Measurements from ENCODE around the gene SH3BP5L.

SH3BP5L gene

GRCh38 chr1:248825909-248826760 lies at the start of gene SH3BP5L:
SH3BP5L (minus strand) TSS chr1:248825915; CDS start chr1:248824935, 980 bp downstream.
- peak; percentile 87 for DNase-seq

GRCh38 chr1:248873993-248874533 lies 48.3 kb upstream of the SH3BP5L start:
- DNase-seq, result peak; percentile 92

- DNase-seq, result peak; percentile 97
Observed at GRCh38 chr1:248873409-248873992, 47.8 kb upstream of the SH3BP5L start.

DNA sequence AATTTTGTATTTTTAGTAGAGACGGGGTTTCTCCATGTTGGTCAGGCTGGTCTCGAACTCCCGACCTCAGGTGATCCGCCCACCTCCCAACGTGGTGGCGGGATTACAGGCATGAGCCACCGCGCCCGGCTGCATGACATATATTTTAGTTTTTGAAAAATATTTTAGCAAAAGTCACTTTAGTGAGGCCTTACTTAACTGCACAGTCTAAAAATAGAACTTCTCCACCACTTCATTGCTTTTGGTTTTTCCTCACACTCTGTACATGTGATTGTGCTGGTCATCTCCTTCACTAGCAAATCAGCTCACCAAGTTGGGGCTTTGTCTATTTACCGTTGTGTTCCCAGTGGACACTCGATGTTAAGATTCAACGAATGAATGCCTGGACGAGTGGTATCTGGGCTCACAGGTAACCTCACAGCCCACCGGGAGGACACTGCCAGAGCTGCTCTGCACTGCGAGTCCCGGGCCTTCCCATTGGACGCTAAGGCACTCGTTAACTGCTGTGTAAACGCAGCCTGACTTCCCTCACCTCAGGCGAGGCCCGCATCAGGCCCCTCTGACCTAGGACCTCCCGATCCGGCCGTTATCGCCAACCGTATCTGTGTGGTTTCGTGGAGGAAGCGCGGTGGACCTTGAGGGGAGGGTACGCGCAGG lies 47.2 kb upstream of the SH3BP5L start:
- DNase-seq, result peak; percentile 28

DNA sequence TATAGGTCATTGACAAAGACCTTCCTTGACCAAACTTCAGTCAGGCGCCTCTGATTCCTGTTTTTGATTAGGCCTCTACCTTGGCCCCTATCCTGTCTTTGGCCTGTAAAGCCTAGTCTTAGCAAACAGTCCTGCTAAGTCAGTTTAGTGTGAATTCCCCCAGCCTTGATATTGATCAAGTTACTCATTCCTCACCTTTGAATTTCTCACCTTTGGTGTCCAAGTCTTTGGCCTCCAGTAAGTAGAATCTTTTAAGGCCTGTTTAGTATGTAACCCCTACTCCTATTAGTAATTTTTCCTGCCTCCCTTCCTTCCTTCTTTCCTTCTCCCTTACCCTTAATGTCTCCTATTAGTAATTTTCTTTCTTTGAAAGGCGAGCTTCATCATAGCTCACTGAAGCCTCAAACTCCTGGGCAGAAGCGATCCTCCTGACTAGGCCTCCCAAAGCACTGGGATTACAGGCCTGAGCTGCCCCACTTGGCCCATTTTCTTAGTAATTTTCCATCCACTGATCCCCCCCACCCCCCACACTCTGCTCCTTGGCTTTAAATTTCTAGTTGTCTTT lies 46.2 kb upstream of the SH3BP5L start:
- no peak for DNase-seq

- peak; percentile 44 for DNase-seq
Observed at GRCh38 chr1:248862998-248863881, 37.5 kb upstream of the SH3BP5L start.

- no peak for DNase-seq
Observed at GRCh38 chr1:248862695-248862997, 36.9 kb upstream of the SH3BP5L start.

DNA sequence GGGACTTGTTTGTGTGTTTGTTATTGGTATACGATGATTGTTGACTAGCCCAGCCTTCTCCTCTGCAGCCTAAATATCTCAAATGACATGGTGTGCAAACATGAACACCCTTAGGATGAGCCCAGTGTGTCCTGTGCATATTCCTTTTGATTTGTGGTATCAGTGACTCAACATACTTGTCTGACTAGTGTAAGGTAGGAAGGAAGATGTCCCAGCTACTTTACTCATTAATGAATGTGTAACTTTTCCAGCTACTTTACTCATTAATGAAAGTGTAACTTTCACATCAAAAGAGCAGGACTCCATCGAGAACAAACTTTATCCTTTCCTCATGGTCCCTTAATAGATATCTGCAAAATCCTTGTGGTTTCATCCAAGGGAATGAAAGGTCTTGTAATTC lies 35.9 kb upstream of the SH3BP5L start:
- DNase-seq, result no peak

DNA sequence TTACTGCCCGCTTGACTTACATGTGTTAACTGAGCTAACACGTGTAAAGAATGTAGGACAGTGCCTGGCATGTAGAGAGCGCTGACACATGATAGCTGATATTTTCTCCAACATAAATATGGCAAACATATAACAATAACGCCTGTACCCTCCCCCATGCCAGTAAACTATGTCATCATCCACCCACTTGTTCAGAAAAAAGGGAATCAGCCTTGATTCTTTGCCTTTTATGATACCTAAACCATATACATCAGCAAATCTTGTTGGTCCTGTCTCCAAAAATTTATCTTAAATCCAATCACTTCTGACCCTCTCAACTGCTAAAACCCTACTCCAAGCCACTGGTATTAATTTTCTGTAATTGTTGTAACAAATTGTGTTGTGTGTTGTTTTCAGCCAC lies 34.3 kb upstream of the SH3BP5L start:
- no peak for DNase-seq

- peak; percentile 91 for DNase-seq
Observed at GRCh38 chr1:248858891-248859889, 33.5 kb upstream of the SH3BP5L start, which contains the start of gene ZNF692. ZNF692 (minus strand) TSS chr1:248859085; CDS start chr1:248858309, 776 bp downstream.

DNA sequence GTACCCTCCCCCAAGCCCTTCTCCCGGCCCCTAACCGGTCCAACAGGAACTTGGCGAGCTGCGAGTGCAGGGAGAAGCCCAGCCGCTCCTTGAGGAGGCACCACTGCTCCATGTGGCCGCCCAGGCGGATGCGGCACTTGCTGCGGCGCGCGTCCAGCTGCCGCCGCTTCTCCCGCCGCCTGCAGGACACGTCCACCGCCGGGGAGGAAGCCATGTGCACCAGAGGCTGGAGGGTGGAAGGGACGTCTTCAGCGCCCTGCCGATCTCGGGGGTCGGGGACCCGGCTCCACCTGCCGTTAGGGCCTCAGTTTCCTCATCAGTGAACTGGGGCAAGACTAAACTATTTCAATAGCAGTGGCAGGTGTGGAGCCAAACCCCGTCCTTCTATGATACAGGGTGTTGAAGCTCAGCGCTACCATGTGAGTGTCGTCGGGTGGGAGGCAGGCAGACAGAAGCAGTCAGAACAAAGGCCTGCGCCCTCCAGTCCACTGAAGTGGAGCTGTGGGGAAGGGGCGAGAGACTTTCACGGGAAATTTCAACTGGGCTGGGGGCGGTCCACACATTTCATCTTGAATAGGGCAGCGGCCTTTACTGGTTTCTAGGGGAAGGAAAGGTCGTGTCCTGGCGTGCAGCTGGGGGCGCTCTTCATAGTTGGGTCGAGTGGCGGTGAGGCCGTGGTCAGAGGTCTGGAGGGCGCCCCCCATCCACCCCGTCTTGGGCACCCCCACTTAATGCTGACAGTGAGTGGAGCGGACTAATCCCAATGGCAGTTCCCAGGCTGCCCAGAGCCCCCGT lies 32.6 kb upstream of the SH3BP5L start:
- peak; percentile 13 for DNase-seq

DNA sequence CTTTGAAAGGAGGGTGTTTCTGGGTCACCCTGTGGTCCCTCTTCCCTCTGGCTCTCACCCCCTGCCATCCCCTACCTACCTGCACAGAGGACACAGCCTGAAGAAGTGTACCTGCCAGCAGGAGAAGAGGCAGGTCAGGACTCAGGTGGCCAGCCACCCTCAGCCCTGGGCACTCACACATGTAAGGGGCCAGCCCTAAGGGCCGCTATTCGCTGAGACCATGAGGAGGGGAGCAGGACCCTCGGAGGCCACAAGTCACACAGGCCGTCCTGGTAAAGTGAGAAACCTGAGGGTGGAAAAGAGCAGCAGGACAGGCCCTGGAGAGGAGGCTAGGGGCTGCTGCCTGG lies 32.0 kb upstream of the SH3BP5L start:
- no peak for DNase-seq

- DNase-seq, result no peak
Observed at GRCh38 chr1:248857201-248857600, 31.5 kb upstream of the SH3BP5L start.

DNA sequence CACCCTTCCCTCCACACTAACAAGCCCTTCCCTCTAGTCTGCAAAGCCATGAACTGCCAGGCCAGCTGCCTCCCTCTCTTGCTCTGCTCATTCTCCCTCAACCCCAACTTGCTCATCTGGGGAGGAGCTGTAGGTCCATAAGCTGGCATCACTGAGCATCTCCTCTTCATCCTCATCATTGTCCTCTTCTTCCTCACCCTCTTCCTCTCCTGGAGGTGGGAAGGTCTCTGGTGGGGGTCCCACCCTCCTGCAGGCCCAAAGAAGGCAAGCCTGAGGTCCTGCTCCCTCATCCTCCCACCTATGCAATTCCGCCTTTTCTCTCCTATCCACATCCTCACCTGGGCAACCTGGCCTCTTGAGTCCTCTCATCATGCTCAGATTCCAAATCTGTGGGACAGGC lies 30.5 kb upstream of the SH3BP5L start:
- DNase-seq, result no peak

- no peak for DNase-seq
Observed at GRCh38 chr1:248855580-248855979, 29.9 kb upstream of the SH3BP5L start.

DNA sequence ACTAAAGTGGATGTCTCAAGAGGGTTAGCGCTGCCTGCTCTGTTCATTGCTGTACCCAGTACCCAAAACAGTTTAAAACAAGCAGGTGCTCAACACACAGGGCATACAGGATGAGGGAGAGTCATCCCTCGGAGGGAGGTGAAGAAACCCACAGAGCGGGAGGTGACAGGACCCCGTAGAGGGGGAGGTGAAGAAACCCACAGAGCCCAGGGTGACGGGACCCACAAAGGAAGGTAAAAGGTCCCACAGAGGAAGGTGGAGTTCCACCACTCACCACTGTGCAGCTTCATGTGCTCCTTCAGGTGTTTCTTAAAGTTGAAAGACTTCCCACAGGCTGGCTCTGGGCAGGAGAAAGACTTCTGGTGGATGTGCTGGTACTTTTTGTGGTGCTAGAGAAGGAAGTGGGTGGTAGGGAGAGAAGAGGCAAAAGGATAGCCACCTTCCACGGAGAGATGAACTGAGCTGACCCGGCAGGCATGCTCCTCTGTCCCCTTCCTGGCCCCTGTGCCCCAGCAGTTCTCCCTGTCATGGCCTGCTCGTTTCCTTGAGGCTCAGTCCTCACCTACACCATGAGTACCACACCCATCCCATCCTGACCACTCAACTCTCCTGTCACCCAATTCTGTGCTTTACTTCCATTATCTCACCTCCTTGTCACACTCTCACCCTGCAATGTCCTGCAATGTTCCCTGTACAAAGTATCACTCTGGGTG lies 28.1 kb upstream of the SH3BP5L start:
- DNase-seq, result no peak

DNA sequence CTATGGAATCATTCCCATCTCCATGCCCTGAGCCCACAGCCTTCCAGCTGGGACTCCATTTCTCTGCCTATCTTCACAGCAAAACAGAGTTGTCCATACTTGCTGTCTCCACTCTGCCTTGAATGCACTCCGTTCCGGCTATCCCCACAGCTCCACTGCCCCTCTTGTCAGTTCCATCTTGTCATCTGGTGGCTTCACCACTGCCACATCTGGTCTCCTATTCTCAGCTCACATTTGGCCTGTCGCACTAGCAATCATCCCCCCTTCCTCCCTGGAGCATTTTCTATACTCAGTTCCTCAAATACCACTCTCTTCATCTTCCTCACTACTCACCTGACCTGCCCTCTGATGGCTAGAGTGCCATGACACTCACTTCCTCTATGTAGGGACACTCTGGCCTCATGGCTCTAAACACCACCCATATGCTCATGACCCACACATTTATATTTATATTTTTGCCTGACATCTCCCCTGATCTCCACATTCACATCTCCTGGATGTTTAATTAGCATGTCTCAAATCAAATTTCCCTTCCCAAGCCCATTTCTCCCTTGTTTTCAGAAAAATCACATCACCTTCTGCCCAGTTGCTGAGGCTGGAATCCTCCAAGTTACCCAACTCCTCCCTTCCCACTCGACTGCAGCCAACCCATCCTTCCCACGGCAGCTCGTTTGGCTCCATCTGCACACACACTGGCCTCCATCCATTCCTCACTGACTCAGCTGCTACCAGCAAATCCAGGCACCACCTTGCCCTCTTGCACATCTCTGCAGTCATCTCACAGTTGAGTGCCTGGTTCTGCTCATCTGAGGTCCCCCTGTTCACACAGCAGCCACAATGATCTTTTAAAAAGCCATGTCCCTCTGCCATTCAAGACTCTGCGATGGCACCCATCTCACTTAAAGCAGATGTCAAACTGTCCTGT lies 27.0 kb upstream of the SH3BP5L start:
- DNase-seq, result no peak

- DNase-seq, result no peak
Observed at GRCh38 chr1:248851390-248851789, 25.7 kb upstream of the SH3BP5L start.

All from T1000 (cell line).